IPS DF 6.9 (cell line): ENCODE results near the gene EGLN2.

Experiments
- DNase-seq: peaks from one replicate; pipeline ENCODE4 v3.0.0-alpha.2; 2013; ENCODE audit warnings: low read depth, low spot score
- H3K27ac ChIP-seq: one replicate; pipeline ENCODE4 v1.5.1; 2013; ENCODE audit warnings: low read length, control low read depth
- H3K27me3 ChIP-seq: 2 replicates; pipeline ENCODE4 v1.6.1; 2013; ENCODE audit warnings: mild to moderate bottlenecking, low read length; ENCODE audit not compliant: control insufficient read depth, insufficient read depth
- H3K36me3 ChIP-seq: 2 replicates; pipeline ENCODE4 v1.6.1; 2013; ENCODE audit warnings: low read length; ENCODE audit not compliant: control insufficient read depth, insufficient read depth
- H3K4me1 ChIP-seq: 2 replicates; pipeline ENCODE4 v1.6.1; 2013; ENCODE audit warnings: low read length; ENCODE audit not compliant: control insufficient read depth, insufficient read depth
- H3K4me3 ChIP-seq: 2 replicates; pipeline ENCODE4 v1.5.1; 2013; ENCODE audit warnings: mild to moderate bottlenecking, low read length
- H3K9me3 ChIP-seq: 2 replicates; pipeline ENCODE4 v1.6.1; 2013; ENCODE audit warnings: low read length, inconsistent platforms; ENCODE audit not compliant: control insufficient read depth, insufficient read depth
- WGBS: extraction: QIAGEN DNeasy Blood & Tissue Kit; methylation state at CpG from one replicate; pipeline ENCODE4 v1.1.7; 2013; ENCODE audit warnings: mixed read lengths, missing lambda C conversion rate; ENCODE audit not compliant: insufficient read length, insufficient coverage; 5-methylcytosine and 5-hydroxymethylcytosine counted together

EGLN2 gene

GRCh38 chr19:40786060-40787037 is 12.6 kb upstream of the EGLN2 start:
- no peaks in the 10 kb centered on the region for H3K9me3 ChIP-seq

GRCh38 chr19:40791349-40791748 is 7.6 kb upstream of the EGLN2 start:
- Histone ChIP-seq H3K9me3 (no peaks in the 10 kb centered on the region), H3K4me1 (no peaks in the 10 kb centered on the region), H3K4me3 (no peak overlapping the region), H3K36me3 (no peaks in the 10 kb centered on the region), H3K27me3 (no peaks in the 10 kb centered on the region), H3K27ac (no peak overlapping the region)
- no peak for DNase-seq
- no CpG with 5 or more reads among the region's 7 CpGs for WGBS

More at GRCh38 chr19:40786060-40787037, 12.6 kb upstream of the EGLN2 start:
- Histone ChIP-seq H3K4me3 (no peak overlapping the region), H3K4me1 (no peaks in the 10 kb centered on the region), H3K27me3 (no peaks in the 10 kb centered on the region), H3K27ac (no peak overlapping the region), H3K36me3 (no peaks in the 10 kb centered on the region)
- WGBS = no CpG with 5 or more reads among the region's 25 CpGs
- DNase-seq = no peak

DNA sequence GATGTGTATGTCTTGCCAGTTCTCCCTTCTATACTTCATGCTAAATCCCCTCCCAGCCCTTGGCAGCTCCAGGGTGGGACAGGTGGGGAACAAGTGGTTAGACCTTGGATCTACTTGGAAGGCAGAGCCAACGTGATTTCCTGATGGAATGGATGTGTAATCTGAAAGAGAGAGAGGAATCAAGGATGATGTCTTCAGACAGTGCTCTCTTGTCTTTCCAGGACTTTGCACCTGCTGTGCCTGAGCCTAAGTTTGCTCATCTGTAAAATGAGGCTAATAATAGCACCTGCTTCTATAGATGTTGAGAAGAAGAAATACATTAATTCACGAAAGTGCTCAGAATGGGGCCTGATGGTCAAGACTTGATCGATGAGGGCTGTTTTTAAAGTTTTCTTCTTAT is 7.0 kb upstream of the EGLN2 start:
- no peaks in the 10 kb centered on the region for H3K4me1 ChIP-seq

GRCh38 chr19:40797166-40797962 is 1.6 kb upstream of the EGLN2 start:
- Histone ChIP-seq H3K4me1 (peaks cover 7% of the 10 kb centered on the region), H3K4me3 (no peak overlapping the region), H3K27ac (no peak overlapping the region), H3K36me3 (peaks cover 15% of the 10 kb centered on the region), H3K9me3 (no peaks in the 10 kb centered on the region), H3K27me3 (no peaks in the 10 kb centered on the region)
- WGBS = no CpG with 5 or more reads among the region's 14 CpGs
- DNase-seq = no peak

More for the DNA sequence above, 7.0 kb upstream of the EGLN2 start:
- no peak overlapping the region for H3K4me3 ChIP-seq
- no peaks in the 10 kb centered on the region for H3K9me3 ChIP-seq
- H3K36me3 ChIP-seq = no peaks in the 10 kb centered on the region
- no peaks in the 10 kb centered on the region for H3K27me3 ChIP-seq
- no peak for DNase-seq
- no CpG with 5 or more reads among the region's 3 CpGs for WGBS
- H3K27ac ChIP-seq = no peak overlapping the region

DNA sequence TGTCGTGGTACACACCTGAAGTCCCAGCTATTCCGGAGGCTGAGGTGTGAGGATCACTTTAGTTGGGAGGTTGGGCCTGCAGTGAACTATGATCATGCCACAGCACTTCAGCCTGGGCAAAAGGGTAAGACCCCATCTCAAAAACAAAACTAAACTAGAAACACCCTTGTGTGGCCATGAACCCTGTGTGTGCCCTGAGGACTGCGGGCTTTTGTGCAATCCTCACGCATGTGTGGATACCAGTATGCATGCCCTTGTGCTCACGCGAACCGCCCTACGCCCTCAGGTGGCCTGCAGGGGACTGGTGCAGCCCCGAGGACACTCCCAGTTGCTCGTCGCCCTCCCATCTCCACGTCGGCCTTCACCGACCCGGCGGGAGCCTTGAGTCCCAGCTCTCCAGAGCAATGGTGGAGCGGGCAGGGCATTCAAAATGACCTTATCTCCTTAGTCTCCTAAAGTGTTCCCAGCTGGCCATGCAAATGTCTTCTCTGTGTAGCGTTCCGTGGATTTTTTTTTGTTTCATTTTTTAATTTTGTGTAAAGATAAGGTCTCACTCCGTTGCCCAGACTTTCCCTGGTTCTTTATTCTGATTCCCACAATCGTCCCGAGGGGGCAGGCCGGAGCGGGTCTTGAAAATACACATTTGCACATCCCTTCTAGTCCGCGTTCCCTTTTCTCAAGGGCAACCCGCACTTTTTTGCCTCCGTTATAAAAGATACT is 868 bp upstream of the EGLN2 start:
- Histone ChIP-seq H3K36me3 (peaks cover 17% of the 10 kb centered on the region), H3K27me3 (no peaks in the 10 kb centered on the region), H3K4me3 (peak overlapping the region; percentile 40; the same call in 1 of the 2 replicates), H3K4me1 (peaks cover 7% of the 10 kb centered on the region), H3K9me3 (no peaks in the 10 kb centered on the region), H3K27ac (no peak overlapping the region)
- no peak for DNase-seq
- no CpG with 5 or more reads among the region's 28 CpGs for WGBS

DNA sequence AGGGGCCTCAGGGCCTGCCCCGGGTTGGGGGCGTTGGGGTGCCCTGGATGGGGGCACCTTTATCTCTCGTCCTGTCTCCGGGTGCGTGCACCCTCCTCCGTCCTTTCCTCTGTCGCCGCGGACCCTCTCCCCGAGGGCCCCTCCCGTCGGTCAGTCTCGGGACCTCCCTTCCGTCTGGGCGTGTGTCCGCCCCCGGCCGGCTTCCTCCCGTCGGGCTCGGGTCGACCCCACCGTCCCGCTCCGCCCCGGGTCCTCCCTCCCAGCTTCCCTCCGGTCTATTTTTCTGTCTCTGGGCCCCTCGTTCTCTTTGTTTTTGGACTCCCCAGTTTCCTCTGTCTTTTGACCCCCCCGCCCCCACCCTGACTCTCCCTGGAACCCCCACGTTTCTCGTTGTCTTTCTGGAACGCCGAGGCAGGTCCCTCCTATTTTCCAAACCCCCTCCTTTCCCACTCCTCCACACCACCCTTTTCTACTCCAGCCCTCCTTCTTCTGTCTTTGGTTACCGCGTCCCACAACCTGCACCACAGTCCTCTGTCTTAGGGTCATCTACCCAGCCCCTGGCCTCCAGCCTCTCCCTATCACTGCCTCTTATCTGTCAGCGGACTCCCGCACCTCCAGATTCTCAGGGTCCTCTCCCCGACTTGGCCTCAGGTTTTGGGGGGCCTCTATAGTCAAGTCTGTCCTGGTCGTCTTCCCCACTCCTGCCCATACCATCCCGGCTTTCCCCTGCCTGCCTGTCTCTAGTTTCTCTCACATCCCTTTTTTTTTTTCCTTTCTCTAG is 757 bp downstream of the EGLN2 start:
- H3K27me3 ChIP-seq = no peaks in the 10 kb centered on the region
- H3K36me3 ChIP-seq = peaks cover 17% of the 10 kb centered on the region
- no peaks in the 10 kb centered on the region for H3K9me3 ChIP-seq
- no peak for DNase-seq
- H3K4me1 ChIP-seq = peaks cover 7% of the 10 kb centered on the region
- H3K27ac ChIP-seq = no peak overlapping the region
- H3K4me3 ChIP-seq = peak overlapping the region; percentile 89
- WGBS = no CpG with 5 or more reads among the region's 40 CpGs

DNA sequence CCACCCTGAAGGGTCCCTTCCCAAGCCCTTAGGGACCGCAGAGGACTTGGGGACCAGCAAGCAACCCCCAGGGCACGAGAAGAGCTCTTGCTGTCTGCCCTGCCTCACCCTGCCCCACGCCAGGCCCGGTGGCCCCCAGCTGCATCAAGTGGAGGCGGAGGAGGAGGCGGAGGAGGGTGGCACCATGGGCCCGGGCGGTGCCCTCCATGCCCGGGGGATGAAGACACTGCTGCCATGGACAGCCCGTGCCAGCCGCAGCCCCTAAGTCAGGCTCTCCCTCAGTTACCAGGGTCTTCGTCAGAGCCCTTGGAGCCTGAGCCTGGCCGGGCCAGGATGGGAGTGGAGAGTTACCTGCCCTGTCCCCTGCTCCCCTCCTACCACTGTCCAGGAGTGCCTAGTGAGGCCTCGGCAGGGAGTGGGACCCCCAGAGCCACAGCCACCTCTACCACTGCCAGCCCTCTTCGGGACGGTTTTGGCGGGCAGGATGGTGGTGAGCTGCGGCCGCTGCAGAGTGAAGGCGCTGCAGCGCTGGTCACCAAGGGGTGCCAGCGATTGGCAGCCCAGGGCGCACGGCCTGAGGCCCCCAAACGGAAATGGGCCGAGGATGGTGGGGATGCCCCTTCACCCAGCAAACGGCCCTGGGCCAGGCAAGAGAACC is 1.5 kb downstream of the EGLN2 start:
- Histone ChIP-seq H3K9me3 (no peaks in the 10 kb centered on the region), H3K4me1 (peaks cover 7% of the 10 kb centered on the region), H3K36me3 (peaks cover 17% of the 10 kb centered on the region), H3K27ac (no peak overlapping the region), H3K27me3 (no peaks in the 10 kb centered on the region), H3K4me3 (peak overlapping the region; percentile 89; the same call in 1 of the 2 replicates)
- no peak for DNase-seq
- WGBS = no CpG with 5 or more reads among the region's 27 CpGs

- H3K36me3 ChIP-seq = peaks cover 17% of the 10 kb centered on the region
- no peaks in the 10 kb centered on the region for H3K27me3 ChIP-seq
- DNase-seq = no peak
- H3K9me3 ChIP-seq = no peaks in the 10 kb centered on the region
- H3K4me1 ChIP-seq = peaks cover 7% of the 10 kb centered on the region
- no peak overlapping the region for H3K27ac ChIP-seq
- WGBS = no CpG with 5 or more reads among the region's 27 CpGs
- H3K4me3 ChIP-seq = no peak overlapping the region
Observed at GRCh38 chr19:40800997-40801377, 2.0 kb downstream of the EGLN2 start.

DNA sequence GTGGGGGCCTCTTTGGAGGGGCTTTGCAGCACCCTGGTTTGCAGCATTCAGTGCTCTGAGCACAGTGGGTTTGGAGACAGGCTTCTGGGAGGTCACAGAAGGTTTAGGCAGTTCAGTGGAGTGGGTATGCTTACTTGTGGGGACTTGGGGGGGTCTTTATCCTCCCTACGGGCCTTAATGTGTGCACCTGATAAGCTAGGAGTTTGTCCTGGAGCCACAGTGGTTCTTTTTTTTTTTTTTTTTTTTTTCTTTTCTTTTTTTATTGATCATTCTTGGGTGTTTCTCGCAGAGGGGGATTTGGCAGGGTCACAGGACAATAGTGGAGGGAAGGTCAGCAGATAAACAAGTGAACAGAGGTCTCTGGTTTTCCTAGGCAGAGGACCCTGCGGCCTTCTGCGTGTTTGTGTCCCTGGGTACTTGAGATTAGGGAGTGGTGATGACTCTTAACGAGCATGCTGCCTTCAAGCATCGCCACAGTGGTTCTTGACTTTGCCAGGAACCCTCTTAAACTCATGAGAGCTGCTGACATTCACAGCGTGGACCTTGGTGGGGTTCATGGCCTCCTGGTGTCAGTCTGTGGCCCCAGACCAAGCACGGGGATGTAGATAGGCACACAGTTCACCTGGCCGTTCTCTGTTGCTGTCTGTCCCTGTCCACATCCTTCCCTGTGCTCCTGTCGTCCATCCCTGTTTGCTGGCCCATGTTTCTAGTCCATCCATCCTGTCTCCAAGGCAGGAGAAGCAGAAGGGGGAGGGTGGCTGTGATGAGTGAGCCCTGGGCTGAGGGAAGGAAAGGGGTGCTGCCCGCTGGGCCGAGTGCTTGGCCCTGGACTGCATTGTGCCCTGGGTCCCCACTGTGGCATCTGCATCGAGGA is 2.7 kb downstream of the EGLN2 start:
- Histone ChIP-seq H3K4me3 (no peak overlapping the region), H3K9me3 (no peaks in the 10 kb centered on the region), H3K27ac (no peak overlapping the region), H3K4me1 (peaks cover 7% of the 10 kb centered on the region), H3K27me3 (no peaks in the 10 kb centered on the region), H3K36me3 (peaks cover 17% of the 10 kb centered on the region)
- no CpG with 5 or more reads among the region's 13 CpGs for WGBS
- no peak for DNase-seq
